Upper lobe of left lung (tissue), 4 donors: ENCODE data around the gene GPSM1.

ENCODE experiments used
- CTCF ChIP-seq, 6 experiments: fragments of 450-650 bp in 4 of 6; fragments of 200-600 bp in 2 of 6; sonication (generic) in 2 of 6; IDR thresholded peaks; one replicate each; pipeline ENCODE4 v1.5.1; 2016 to 2019; ENCODE audit warnings: antibody characterized with exemption in 6 of 6
- POLR2A ChIP-seq, 4 donors: fragments of 450-650 bp; IDR thresholded peaks; one replicate each; pipeline ENCODE4 v1.5.1; 2016 to 2017; ENCODE audit warnings: antibody characterized with exemption in 4 of 4, mild to moderate bottlenecking in 2 of 4
- POLR2AphosphoS5 ChIP-seq, 2 donors: sonication (generic); formaldehyde crosslinking; IDR thresholded peaks; one replicate each; pipeline ENCODE4 v1.5.1; 2017; ENCODE audit warnings: antibody characterized with exemption in 2 of 2

GRCh38 chr9:136312009-136312375 lies 15.3 kb upstream of the GPSM1 start:
- TF ChIP-seq POLR2A (IDR thresholded peaks at IDR 0.05) (no peak), CTCF (IDR thresholded peaks at IDR 0.05) (no peak), POLR2AphosphoS5 (IDR thresholded peaks at IDR 0.05) (no peak)
